A549 treated with Mapracorat at 1 μM for 4 hours (cell line): ENCODE results near the gene ILK. TPM values are rescaled to one million over a fixed set of nuclear protein-coding genes. Genes with fewer than 3 reads are reported as not detected.

ENCODE experiments used
- total RNA-seq: library from RNA; stranded (reverse); fragments of 200-300 nt; extraction: Qiagen RNA extraction; gene quantifications from 5 replicates; pipeline ENCODE4 v1.2.3, GENCODE V29; 2022

ILK gene
- total RNA-seq: 106 to 120 TPM (median 115 TPM) in 5 replicates

GRCh38 chr11:6603287-6604080 lies at the start of gene ILK, which contains the start of gene RRP8:
Gene ILK, plus strand, starts transcription at chr11:6603774. Its CDS starts 498 bp downstream, at chr11:6604272.
Gene RRP8, minus strand, starts transcription at chr11:6603616. Its CDS starts 114 bp downstream, at chr11:6603502.

GRCh38 chr11:6612213-6613041 lies 8.9 kb downstream of the ILK start, which contains the start of gene TAF10:
Gene TAF10, minus strand, starts transcription at chr11:6612216. Its CDS starts 27 bp downstream, at chr11:6612189.

GRCh38 chr11:6619004-6619745 lies 15.6 kb downstream of the ILK start, which contains the start of gene TPP1:
Gene TPP1, minus strand, starts transcription at chr11:6619422. Its CDS starts 22 bp downstream, at chr11:6619400.

GRCh38 chr11:6655790-6656583 lies 52.4 kb downstream of the ILK start, which contains the start of gene DCHS1:
Gene DCHS1, minus strand, starts transcription at chr11:6655809. Its CDS starts 14,196 bp downstream, at chr11:6641613.

Other genes with a start within 250 kb of the ILK start
- 9.3 to 11.4 TPM (median 10.9 TPM) in 5 replicates for gene SMPD1, start 213.3 kb upstream of the ILK start, total RNA-seq
- 18.0 to 19.7 TPM (median 18.6 TPM) in 5 replicates for gene APBB1, start 184.7 kb upstream of the ILK start, total RNA-seq
- 0.27 to 0.75 TPM (median 0.59 TPM) in 5 replicates for gene HPX, start 162.8 kb upstream of the ILK start, total RNA-seq
- gene TRIM3, start 129.8 kb upstream of the ILK start, total RNA-seq: 13.8 to 22.2 TPM (median 20.0 TPM) in 5 replicates
- gene ARFIP2, start 122.4 kb upstream of the ILK start, total RNA-seq: 52.0 to 56.2 TPM (median 52.8 TPM) in 5 replicates
- 24.5 to 32.9 TPM (median 31.0 TPM) in 5 replicates for gene TIMM10B, start 122.3 kb upstream of the ILK start, total RNA-seq
- 2.2 to 4.1 TPM (median 3.3 TPM) in 5 replicates for gene DNHD1, start 106.5 kb upstream of the ILK start, total RNA-seq
- 28.7 to 36.9 TPM (median 31.5 TPM) in 5 replicates for gene RRP8, start 158 bp upstream of the ILK start, total RNA-seq
- gene TAF10, start 8.4 kb downstream of the ILK start, total RNA-seq: 205 to 228 TPM (median 219 TPM) in 5 replicates
- 40.1 to 48.0 TPM (median 45.5 TPM) in 5 replicates for gene TPP1, start 15.6 kb downstream of the ILK start, total RNA-seq
- gene DCHS1, start 52.0 kb downstream of the ILK start, total RNA-seq: 0.06 to 0.12 TPM (median 0.10 TPM) in 5 replicates
- 86.2 to 114 TPM (median 99.7 TPM) in 5 replicates for gene MRPL17, start 79.6 kb downstream of the ILK start, total RNA-seq
- 0.03 TPM in 1 of 5 replicates, not detected in the others for gene OR2AG2, start 168.2 kb downstream of the ILK start, total RNA-seq
- not detected in 5 replicates for gene OR2AG1, start 179.2 kb downstream of the ILK start, total RNA-seq
- gene OR6A2, start 195.9 kb downstream of the ILK start, total RNA-seq: not detected in 5 replicates
- gene OR10A5, start 241.9 kb downstream of the ILK start, total RNA-seq: not detected in 5 replicates